KMS-11 (cell line): ENCODE results near the gene CFAP52.

Experiments
- H2AFZ ChIP-seq: fragments of 200-600 bp; sonication (generic); 2 replicates; pipeline ENCODE4 v1.6.1; 2016; ENCODE audit warnings: antibody characterized with exemption, mixed run types, low read depth
- H3K27ac ChIP-seq: fragments of 200-600 bp; sonication (generic); 2 replicates; pipeline ENCODE4 v1.6.1; 2016; ENCODE audit warnings: mild to moderate bottlenecking, mixed run types
- H3K27me3 ChIP-seq: fragments of 200-600 bp; sonication (generic); 2 replicates; pipeline ENCODE4 v1.6.1; 2017; ENCODE audit warnings: mild to moderate bottlenecking, low read depth, mixed run types, moderate library complexity; ENCODE audit not compliant: insufficient read depth
- H3K36me3 ChIP-seq: fragments of 200-600 bp; sonication (generic); 2 replicates; pipeline ENCODE4 v1.6.1; 2017; ENCODE audit warnings: mild to moderate bottlenecking, mixed run types; ENCODE audit not compliant: insufficient read depth
- H3K4me1 ChIP-seq: fragments of 200-600 bp; sonication (generic); 2 replicates; pipeline ENCODE4 v1.6.1; 2016; ENCODE audit warnings: mild to moderate bottlenecking, low read depth, mixed run types; ENCODE audit not compliant: poor library complexity, severe bottlenecking
- H3K4me2 ChIP-seq: fragments of 200-600 bp; sonication (generic); 2 replicates; pipeline ENCODE4 v1.7.0; 2016; ENCODE audit warnings: mild to moderate bottlenecking, mixed run types
- H3K4me3 ChIP-seq: fragments of 200-600 bp; sonication (generic); IDR thresholded peaks from 2 replicates; pipeline ENCODE4 v1.6.1; 2017; ENCODE audit warnings: low read depth, low read length, mixed read lengths; ENCODE audit not compliant: insufficient read depth
- H3K79me2 ChIP-seq: fragments of 200-600 bp; sonication (generic); 2 replicates; pipeline ENCODE4 v1.6.1; 2016; ENCODE audit warnings: low read depth, mixed run types; ENCODE audit not compliant: insufficient read depth
- H3K9ac ChIP-seq: fragments of 200-600 bp; sonication (generic); 2 replicates; pipeline ENCODE4 v1.6.1; 2016; ENCODE audit warnings: mild to moderate bottlenecking, mixed run types
- H4K20me1 ChIP-seq: fragments of 200-600 bp; sonication (generic); 2 replicates; pipeline ENCODE4 v1.6.1; 2016; ENCODE audit warnings: mild to moderate bottlenecking, mixed run types; ENCODE audit not compliant: insufficient read depth
- TF ChIP-seq, protein P1 (sequence below): fragments of 200-600 bp; sonication (generic); conservative IDR thresholded peaks from 2 replicates; pipeline ENCODE4 v1.6.1; 2017; ENCODE audit warnings: low read depth, mild to moderate bottlenecking, antibody characterized with exemption, low read length, moderate library complexity, mixed read lengths

CFAP52 gene

GRCh38 chr17:9541718-9542117, 34.7 kb upstream of the CFAP52 start:
- Histone ChIP-seq H3K27ac (no peak overlapping the region), H3K79me2 (no peaks in the 10 kb centered on the region), H3K9ac (no peak overlapping the region), H3K4me1 (no peaks in the 10 kb centered on the region), H3K36me3 (no peaks in the 10 kb centered on the region), H3K4me3 (no peak overlapping the region), H3K27me3 (no peaks in the 10 kb centered on the region), H4K20me1 (no peaks in the 10 kb centered on the region), H3K4me2 (no peak overlapping the region), H2AFZ (no peak overlapping the region)
- TF ChIP-seq, protein P1, sequence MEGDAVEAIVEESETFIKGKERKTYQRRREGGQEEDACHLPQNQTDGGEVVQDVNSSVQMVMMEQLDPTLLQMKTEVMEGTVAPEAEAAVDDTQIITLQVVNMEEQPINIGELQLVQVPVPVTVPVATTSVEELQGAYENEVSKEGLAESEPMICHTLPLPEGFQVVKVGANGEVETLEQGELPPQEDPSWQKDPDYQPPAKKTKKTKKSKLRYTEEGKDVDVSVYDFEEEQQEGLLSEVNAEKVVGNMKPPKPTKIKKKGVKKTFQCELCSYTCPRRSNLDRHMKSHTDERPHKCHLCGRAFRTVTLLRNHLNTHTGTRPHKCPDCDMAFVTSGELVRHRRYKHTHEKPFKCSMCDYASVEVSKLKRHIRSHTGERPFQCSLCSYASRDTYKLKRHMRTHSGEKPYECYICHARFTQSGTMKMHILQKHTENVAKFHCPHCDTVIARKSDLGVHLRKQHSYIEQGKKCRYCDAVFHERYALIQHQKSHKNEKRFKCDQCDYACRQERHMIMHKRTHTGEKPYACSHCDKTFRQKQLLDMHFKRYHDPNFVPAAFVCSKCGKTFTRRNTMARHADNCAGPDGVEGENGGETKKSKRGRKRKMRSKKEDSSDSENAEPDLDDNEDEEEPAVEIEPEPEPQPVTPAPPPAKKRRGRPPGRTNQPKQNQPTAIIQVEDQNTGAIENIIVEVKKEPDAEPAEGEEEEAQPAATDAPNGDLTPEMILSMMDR, result no peak

DNA sequence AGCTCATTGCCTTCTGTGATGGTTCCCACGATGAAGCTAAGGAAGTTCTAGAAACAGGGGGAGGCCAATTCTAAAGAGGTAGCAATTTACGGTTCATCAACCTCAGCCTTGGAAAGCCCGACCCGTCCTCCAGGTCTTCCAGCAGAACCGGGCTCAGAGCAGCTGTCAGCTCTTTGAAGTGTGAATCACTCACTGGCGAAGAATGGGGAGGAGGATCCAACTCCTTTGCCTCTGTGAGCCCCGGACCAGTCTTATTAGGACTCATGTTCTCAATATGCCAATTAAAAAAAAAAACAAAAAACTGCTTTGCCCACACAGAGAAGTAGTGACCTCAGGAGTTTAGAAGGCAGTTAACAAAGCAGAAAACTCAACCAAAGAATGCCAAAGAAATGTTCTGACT, 32.2 kb upstream of the CFAP52 start:
- Histone ChIP-seq H3K79me2 (no peaks in the 10 kb centered on the region), H2AFZ (no peak overlapping the region), H3K4me1 (no peaks in the 10 kb centered on the region), H3K27ac (no peak overlapping the region), H3K4me2 (no peak overlapping the region), H4K20me1 (no peaks in the 10 kb centered on the region), H3K36me3 (no peaks in the 10 kb centered on the region), H3K4me3 (no peak overlapping the region), H3K27me3 (no peaks in the 10 kb centered on the region), H3K9ac (no peak overlapping the region)
- TF ChIP-seq, protein P1, result no peak

- Histone ChIP-seq H2AFZ (no peak overlapping the region), H3K27ac (no peak overlapping the region; the same call in 1 of the 2 replicates), H4K20me1 (no peaks in the 10 kb centered on the region), H3K27me3 (no peaks in the 10 kb centered on the region), H3K4me1 (no peaks in the 10 kb centered on the region), H3K36me3 (no peaks in the 10 kb centered on the region), H3K9ac (no peak overlapping the region), H3K79me2 (no peaks in the 10 kb centered on the region), H3K4me3 (no peak overlapping the region), H3K4me2 (no peak overlapping the region)
- TF ChIP-seq, protein P1, result no peak
Observed at GRCh38 chr17:9549215-9549614, 27.2 kb upstream of the CFAP52 start.

DNA sequence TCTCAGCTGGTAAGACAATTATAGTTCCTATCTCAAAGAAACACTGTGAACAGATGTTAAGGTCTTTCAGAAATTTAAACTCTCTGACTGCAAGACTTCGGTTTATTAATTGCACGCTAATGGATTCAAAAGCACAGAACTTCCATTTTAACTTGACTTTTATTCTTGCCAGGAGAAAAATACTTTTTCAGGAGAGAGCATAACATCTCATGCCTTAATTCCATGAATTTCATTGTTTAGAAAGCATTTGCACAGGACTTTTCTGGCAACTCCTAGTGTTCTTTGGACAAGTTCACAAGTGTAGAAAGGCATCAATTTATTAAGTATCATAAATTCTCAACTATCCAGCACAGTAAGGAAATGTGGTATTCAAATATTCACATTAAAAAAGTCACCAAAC, 23.3 kb upstream of the CFAP52 start:
- no peak overlapping the region for H3K9ac ChIP-seq
- TF ChIP-seq, protein P1, result no peak
- H3K27me3 ChIP-seq, result no peaks in the 10 kb centered on the region
- H3K4me3 ChIP-seq, result no peak overlapping the region
- H3K4me1 ChIP-seq, result no peaks in the 10 kb centered on the region
- H3K79me2 ChIP-seq, result no peaks in the 10 kb centered on the region
- H3K36me3 ChIP-seq, result no peaks in the 10 kb centered on the region
- no peak overlapping the region for H3K4me2 ChIP-seq
- H3K27ac ChIP-seq, result no peak overlapping the region
- H2AFZ ChIP-seq, result no peak overlapping the region
- H4K20me1 ChIP-seq, result no peaks in the 10 kb centered on the region
